Mucosa of descending colon (tissue), 3 donors: ENCODE data around the gene WNT10A. TPM values are rescaled to one million over a fixed set of nuclear protein-coding genes. Genes with fewer than 3 reads are reported as not detected.

ENCODE experiments used
- ATAC-seq: fragments of 200-7000 bp; cut with Tn5 transposase; one replicate; pipeline ENCODE4 v1.9.1; 2020; ENCODE audit warnings: mild to moderate bottlenecking, moderate library complexity
- DNase-seq, 3 donors: peaks; one replicate each; pipeline ENCODE4 v3.0.0-alpha.2; 2020
- H3K36me3 ChIP-seq: fragments of 200-600 bp; one replicate; pipeline ENCODE4 v1.8.0; 2021; ENCODE audit warnings: low read depth, mild to moderate bottlenecking
- H3K4me1 ChIP-seq: fragments of 200-600 bp; one replicate; pipeline ENCODE4 v1.8.0; 2021; ENCODE audit warnings: low read depth, mild to moderate bottlenecking
- H3K4me3 ChIP-seq: fragments of 200-600 bp; one replicate; pipeline ENCODE4 v1.8.0; 2021; ENCODE audit warnings: mild to moderate bottlenecking
- H3K9me3 ChIP-seq: fragments of 200-600 bp; one replicate; pipeline ENCODE4 v1.8.0; 2021; ENCODE audit warnings: mild to moderate bottlenecking
- CTCF ChIP-seq: fragments of 200-600 bp; IDR thresholded peaks from one replicate; pipeline ENCODE4 v1.8.0; 2022; ENCODE audit warnings: antibody characterized with exemption, mild to moderate bottlenecking
- intact Hi-C, 2 donors: fragments of 100-400 bp; cut with DNase I in 1 of 2; cut with micrococcal nuclease in 1 of 2; formaldehyde crosslinking; loops; one replicate each; pipeline versions ENCODE4 v1.11.0 to v1.11.1; 2022; cut with DNase I, micrococcal nuclease
- total RNA-seq, 3 donors: library from RNA; stranded (reverse); fragmentation: NEBNext Ultra II Directional in 2 of 3; extraction: Animal tissue kit (Norgen Biotek cat#: 25700) in 2 of 3; gene quantifications; one replicate each; pipeline versions ENCODE4 v1.2.1 to v1.2.4, GENCODE V29; 2021 to 2023
- donor health status: DM: no; HTN: no; CAD: no; lungs with moderate emphysema.
- donor health status: DM: no; HTN: no; CAD: no.
- donor health status: DM: no; HTN: yes; CAD: no.

The WNT10A gene
- total RNA-seq, 3 donors from 2014 or later, result 0.17 to 1.1 (median 0.22) TPM

- H3K4me1 ChIP-seq, result peaks cover 11% of the 10 kb centered on the region
- no peaks in the 10 kb centered on the region for H3K9me3 ChIP-seq
- no peak overlapping the region for H3K4me3 ChIP-seq
- no peaks in the 10 kb centered on the region for H3K36me3 ChIP-seq
- ATAC-seq, result no peak
- no peak for TF ChIP-seq CTCF
- intact Hi-C loops, result no loop called here
- no peak for DNase-seq
These were observed 9.3 kb downstream of the WNT10A start for GRCh38 chr2:218889937-218890336.

GRCh38 chr2:218890369-218890768 lies 9.7 kb downstream of the WNT10A start:
- Histone ChIP-seq H3K9me3 (no peaks in the 10 kb centered on the region), H3K4me3 (no peak overlapping the region), H3K36me3 (no peaks in the 10 kb centered on the region), H3K4me1 (peaks cover 11% of the 10 kb centered on the region)
- TF ChIP-seq CTCF, result no peak
- no peak for DNase-seq
- intact Hi-C loops, result no loop called here
- ATAC-seq, result no peak

GRCh38 chr2:218891275-218892135 lies 10.9 kb downstream of the WNT10A start:
- no peaks in the 10 kb centered on the region for H3K9me3 ChIP-seq
- no peak overlapping the region for H3K4me3 ChIP-seq
- ATAC-seq, result no peak
- no peaks in the 10 kb centered on the region for H3K36me3 ChIP-seq
- DNase-seq, result no peak
- H3K4me1 ChIP-seq, result peaks cover 14% of the 10 kb centered on the region
- TF ChIP-seq CTCF, result no peak
- intact Hi-C loops, result no loop called here

- Histone ChIP-seq H3K36me3 (no peaks in the 10 kb centered on the region), H3K9me3 (no peaks in the 10 kb centered on the region), H3K4me3 (no peak overlapping the region), H3K4me1 (peaks cover 21% of the 10 kb centered on the region)
- peak; percentile 54 for TF ChIP-seq CTCF
- intact Hi-C loops, result no loop called here
- DNase-seq, result peak; percentile 81 to 93 (median 87)
- peak; percentile 91 for ATAC-seq
These were observed 12.2 kb downstream of the WNT10A start for GRCh38 chr2:218892693-218893348.

GRCh38 chr2:218893349-218894150 lies 12.9 kb downstream of the WNT10A start:
- H3K9me3 ChIP-seq, result no peaks in the 10 kb centered on the region
- peaks cover 28% of the 10 kb centered on the region for H3K4me1 ChIP-seq
- ATAC-seq (no peak), DNase-seq (no peak)
- no peaks in the 10 kb centered on the region for H3K36me3 ChIP-seq
- intact Hi-C loops, result no loop called here
- no peak for TF ChIP-seq CTCF
- no peak overlapping the region for H3K4me3 ChIP-seq
